Brain microvascular endothelial cell (primary cell): ENCODE results near the gene PIGO.
A peak's percentile ranks its signal among the peaks of the same experiment; 100 is the strongest.

Experiments
- DNase-seq: peaks from one replicate; pipeline ENCODE4 v3.0.0-alpha.2; 2020
- H3K27ac ChIP-seq: fragments of 250-450 bp; sonication (Bioruptor Pico); 2 replicates; pipeline ENCODE4 v1.5.1; 2020; ENCODE audit warnings: mild to moderate bottlenecking, moderate library complexity
- H3K27me3 ChIP-seq: fragments of 250-450 bp; sonication (Bioruptor Pico); replicated peaks from 2 replicates; pipeline ENCODE4 v1.5.1; 2020; ENCODE audit warnings: mild to moderate bottlenecking
- H3K36me3 ChIP-seq: fragments of 250-450 bp; sonication (Bioruptor Pico); replicated peaks from 2 replicates; pipeline ENCODE4 v1.5.1; 2020; ENCODE audit warnings: mild to moderate bottlenecking
- H3K4me3 ChIP-seq: 2 replicates; pipeline ENCODE4 v1.5.1; 2011; ENCODE audit warnings: low read depth, mild to moderate bottlenecking, control low read depth, low read length, moderate library complexity
- CTCF ChIP-seq: IDR thresholded peaks from 2 replicates; pipeline ENCODE4 v1.5.1; 2011; ENCODE audit warnings: low read depth, mild to moderate bottlenecking, moderate library complexity, low read length, control low read depth, inconsistent platforms; ENCODE audit errors: missing control alignments
- in situ Hi-C: cut with HindIII; loops from 2 replicates; pipeline ENCODE4 v1.10.0; 2017; ENCODE audit warnings: low sequenced_read_pairs, low pct_ligation_motif_present

The PIGO gene

GRCh38 chr9:35091536-35091935 lies 4.9 kb downstream of the PIGO start:
- in situ Hi-C loops, result no loop called here
- no peak for DNase-seq
- no peak overlapping the region for H3K4me3 ChIP-seq
- H3K27ac ChIP-seq, result no peak overlapping the region
- TF ChIP-seq CTCF, result no peak
- no peaks in the 10 kb centered on the region for H3K27me3 ChIP-seq
- peaks cover 34% of the 10 kb centered on the region for H3K36me3 ChIP-seq

GRCh38 chr9:35089434-35089833 lies 7.0 kb downstream of the PIGO start:
- TF ChIP-seq CTCF, result no peak
- DNase-seq, result no peak
- Histone ChIP-seq H3K27ac (no peak overlapping the region), H3K36me3 (peaks cover 32% of the 10 kb centered on the region), H3K4me3 (no peak overlapping the region), H3K27me3 (no peaks in the 10 kb centered on the region)
- in situ Hi-C loops, result no loop called here

GRCh38 chr9:35085078-35085477 lies 11.3 kb downstream of the PIGO start:
- in situ Hi-C loops, result no loop called here
- H3K4me3 ChIP-seq, result no peak overlapping the region
- H3K36me3 ChIP-seq, result peaks cover 9% of the 10 kb centered on the region
- no peak for TF ChIP-seq CTCF
- no peak overlapping the region for H3K27ac ChIP-seq
- no peak for DNase-seq
- H3K27me3 ChIP-seq, result no peaks in the 10 kb centered on the region

GRCh38 chr9:35079426-35080341 lies 16.7 kb downstream of the PIGO start, which contains the start of gene FANCG:
FANCG (minus strand) TSS chr9:35079942; CDS start chr9:35079524, 418 bp downstream.
- H3K36me3 ChIP-seq, result no peaks in the 10 kb centered on the region
- TF ChIP-seq CTCF, result peak; percentile 5
- H3K27me3 ChIP-seq, result no peaks in the 10 kb centered on the region
- in situ Hi-C loops, result no loop called here
- H3K4me3 ChIP-seq, result peak within 1 kb of the TSS; percentile 79
- peak within 1 kb of the TSS; percentile 5 for H3K27ac ChIP-seq
- peak; percentile 91 for DNase-seq

GRCh38 chr9:35079041-35079425 lies 17.4 kb downstream of the PIGO start:
- no peak overlapping the region for H3K27ac ChIP-seq
- TF ChIP-seq CTCF, result no peak
- DNase-seq, result no peak

More at GRCh38 chr9:35079041-35079425, 17.4 kb downstream of the PIGO start:
- Histone ChIP-seq H3K36me3 (no peaks in the 10 kb centered on the region), H3K27me3 (no peaks in the 10 kb centered on the region), H3K4me3 (peak overlapping the region; percentile 79)
- in situ Hi-C loops, result no loop called here
